ENCODE data around the gene WFDC12.

The WFDC12 gene

GRCh38 chr20:45091366-45091765, 32.9 kb downstream of the WFDC12 start:
- DNase-seq (ENCODE audit: low read depth), result no peak

GRCh38 chr20:45090481-45090880, 33.8 kb downstream of the WFDC12 start:
- no peak for DNase-seq (ENCODE audit: low read depth)

- no peak for DNase-seq (ENCODE audit: low read depth)
Observed at GRCh38 chr20:45088247-45088646, 36.0 kb downstream of the WFDC12 start.

GRCh38 chr20:45087814-45088213, 36.5 kb downstream of the WFDC12 start:
- DNase-seq (ENCODE audit: low read depth), result no peak

GRCh38 chr20:45087097-45087790, 37.0 kb downstream of the WFDC12 start:
- no peak for DNase-seq (ENCODE audit: low read depth)

- DNase-seq (ENCODE audit: low read depth), result no peak
Observed at GRCh38 chr20:45085867-45086266, 38.4 kb downstream of the WFDC12 start.

GRCh38 chr20:45085289-45085688, 39.0 kb downstream of the WFDC12 start:
- no peak for DNase-seq (ENCODE audit: low read depth)

- DNase-seq (ENCODE audit: low read depth), result no peak
Observed at GRCh38 chr20:45083127-45083526, 41.1 kb downstream of the WFDC12 start.

- no peak for DNase-seq (ENCODE audit: low read depth)
Observed at GRCh38 chr20:45082468-45082867, 41.8 kb downstream of the WFDC12 start.

GRCh38 chr20:45080867-45081624, 43.2 kb downstream of the WFDC12 start:
- DNase-seq (ENCODE audit: low read depth), result no peak

GRCh38 chr20:45077559-45077958, 46.7 kb downstream of the WFDC12 start:
- DNase-seq (ENCODE audit: low read depth), result no peak

Data from stimulated activated CD8-positive, alpha-beta memory T cell treated with anti-CD3 and anti-CD28 coated beads, Interleukin-15, amount 100 ng/mL, for 24 hours (primary cell).